MCF 10A (cell line): ENCODE results near the gene TRAPPC12. TPM values are rescaled to one million over a fixed set of nuclear protein-coding genes. Genes with fewer than 3 reads are reported as not detected.
"Not testable (repeated sequence)": the region's sequence is repeated elsewhere in the genome, so short reads cannot be mapped to it uniquely, and the experiment has no call there.

Source experiments
- BruUV-seq: library from RNA; stranded (reverse); fragments of 400-500 nt; replicated peaks from 2 replicates; lab custom pipeline; 2021; lab: Mats Ljungman, UMichigan
- CTCF ChIA-PET: fragments of 300-600 bp; sonication (Branson Sonifier 250); formaldehyde crosslinking; extraction: SDS; loops from one replicate; lab custom pipeline; 2021; ENCODE audit warnings: antibody characterized with exemption, inconsistent platforms; lab: Yijun Ruan, JAX
- POLR2A ChIA-PET: fragments of 300-600, 350-650 bp; sonication (Branson Sonifier 250); formaldehyde crosslinking; extraction: SDS; loops from one replicate; lab custom pipeline; 2020; ENCODE audit warnings: antibody characterized with exemption, inconsistent platforms; lab: Yijun Ruan, JAX
- DNase-seq: peaks from one replicate; pipeline ENCODE4 v3.0.0-alpha.2; 2018; ENCODE audit not compliant: unreplicated experiment
- H3K27ac Mint-ChIP-seq: one replicate; pipeline ENCODE4 v1.8.0; 2022; ENCODE audit warnings: mild to moderate bottlenecking, low read depth, mixed read lengths; ENCODE audit not compliant: unreplicated experiment
- H3K27me3 Mint-ChIP-seq: one replicate; pipeline ENCODE4 v1.8.0; 2022; ENCODE audit warnings: mixed read lengths; ENCODE audit not compliant: insufficient read depth, unreplicated experiment
- H3K36me3 Mint-ChIP-seq: one replicate; pipeline ENCODE4 v1.8.0; 2022; ENCODE audit warnings: mild to moderate bottlenecking, moderate library complexity, mixed read lengths; ENCODE audit not compliant: insufficient read depth, unreplicated experiment
- H3K4me1 Mint-ChIP-seq: one replicate; pipeline ENCODE4 v1.8.0; 2022; ENCODE audit warnings: mixed read lengths; ENCODE audit not compliant: insufficient read depth, unreplicated experiment
- H3K4me3 Mint-ChIP-seq: one replicate; pipeline ENCODE4 v1.8.0; 2022; ENCODE audit warnings: mild to moderate bottlenecking, moderate library complexity, mixed read lengths; ENCODE audit not compliant: unreplicated experiment
- H3K9me3 Mint-ChIP-seq: one replicate; pipeline ENCODE4 v1.8.0; 2022; ENCODE audit warnings: mixed read lengths; ENCODE audit not compliant: unreplicated experiment
- CTCF ChIP-seq: fragments of 200-600 bp; IDR thresholded peaks from one replicate; pipeline ENCODE4 v1.8.0; 2022; ENCODE audit warnings: antibody characterized with exemption, mild to moderate bottlenecking; ENCODE audit not compliant: unreplicated experiment
- intact Hi-C: fragments of 100-400 bp; cut with micrococcal nuclease; formaldehyde crosslinking; loops from 2 replicates; pipeline ENCODE4 v1.14.1; 2022
- total RNA-seq: library from RNA; stranded (reverse); gene quantifications from 2 replicates; pipeline ENCODE4 v1.2.3, GENCODE V29; 2022

The TRAPPC12 gene
- total RNA-seq, 1 experiment from 2014 or later: 84.4 TPM

DNA sequence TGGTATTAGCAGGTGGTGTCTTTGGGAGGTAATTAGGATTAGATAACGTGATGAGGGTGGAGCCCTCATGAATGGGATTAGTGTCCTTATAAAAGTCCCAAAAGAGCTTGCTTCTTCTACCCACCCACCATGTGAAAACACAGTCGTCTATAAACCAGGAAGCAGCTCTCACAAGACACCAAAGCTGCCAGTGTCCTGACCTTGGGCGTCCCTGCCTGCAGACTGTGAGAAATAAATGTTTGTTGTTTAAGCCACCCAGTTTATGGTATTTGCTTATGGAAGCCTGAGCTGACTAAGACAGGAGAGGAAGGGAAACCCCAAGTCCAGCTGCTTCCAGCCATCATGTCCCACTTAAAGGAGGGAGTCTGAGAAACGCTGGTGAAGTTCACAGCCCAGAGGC is 126.3 kb downstream of the TRAPPC12 start:
- Mint-ChIP-seq H3K9me3 (no peaks in the 10 kb centered on the region), H3K4me3 (no peak overlapping the region), H3K4me1 (no peaks in the 10 kb centered on the region), H3K27ac (no peak overlapping the region), H3K27me3 (no peaks in the 10 kb centered on the region), H3K36me3 (peaks cover 93% of the 10 kb centered on the region)
- intact Hi-C loops: no loop called here
- DNase-seq: no peak
- TF ChIP-seq CTCF: no peak
- ChIA-PET POLR2A (interaction anchor here (1.3 kb wide), 2 partner anchors 13 to 35 kb away, joined by 5 to 6 read pairs; no protein-coding TSS in a partner anchor), CTCF (interaction anchor here (0.8 to 1.2 kb wide), 3 partner anchors 32 to 148 kb away, joined by 3 to 4 read pairs (median 3); no protein-coding TSS in a partner anchor)
- no TSS peak for BruUV-seq

DNA sequence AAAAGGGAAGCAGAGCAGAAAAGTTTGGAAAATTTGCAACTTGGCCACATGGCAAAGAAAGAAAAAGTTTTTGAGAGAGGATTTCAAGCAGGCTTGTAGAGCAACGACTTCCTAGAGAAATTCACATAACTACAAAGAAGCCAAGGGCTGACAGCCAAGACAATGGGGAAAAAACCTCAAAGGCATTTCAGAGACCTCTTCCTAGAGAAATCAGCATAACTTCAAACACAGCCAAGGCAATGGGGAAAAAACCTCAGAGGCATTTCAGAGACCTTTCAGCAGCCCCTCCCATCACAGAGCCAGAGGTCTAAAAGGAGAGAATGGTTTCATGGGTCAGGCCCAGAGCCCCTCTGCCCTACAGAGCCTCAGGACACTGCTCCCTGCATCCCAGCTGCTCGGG is 132.6 kb downstream of the TRAPPC12 start:
- H3K27me3 Mint-ChIP-seq: no peaks in the 10 kb centered on the region
- DNase-seq: no peak
- ChIA-PET POLR2A (no interaction called here), CTCF (interaction anchor here (0.6 kb wide), 1 partner anchor 90 kb away, joined by 3 read pairs; no protein-coding TSS in a partner anchor)
- intact Hi-C loops: no loop called here
- no peak overlapping the region for H3K4me3 Mint-ChIP-seq
- no TSS peak for BruUV-seq
- H3K36me3 Mint-ChIP-seq: peaks cover 91% of the 10 kb centered on the region
- no peaks in the 10 kb centered on the region for H3K9me3 Mint-ChIP-seq
- H3K4me1 Mint-ChIP-seq: peaks cover 6% of the 10 kb centered on the region
- no peak for TF ChIP-seq CTCF
- H3K27ac Mint-ChIP-seq: no peak overlapping the region

- Mint-ChIP-seq H3K4me3 (no peak overlapping the region), H3K36me3 (peaks cover 80% of the 10 kb centered on the region), H3K4me1 (peaks cover 11% of the 10 kb centered on the region), H3K9me3 (no peaks in the 10 kb centered on the region), H3K27me3 (no peaks in the 10 kb centered on the region), H3K27ac (no peak overlapping the region)
- intact Hi-C loops: no loop called here
- no peak for TF ChIP-seq CTCF
- POLR2A ChIA-PET: no interaction called here
- no peak for DNase-seq
- BruUV-seq: no TSS peak
- CTCF ChIA-PET: no interaction called here
Measured at GRCh38 chr2:3513026-3513810, 133.7 kb downstream of the TRAPPC12 start.

DNA sequence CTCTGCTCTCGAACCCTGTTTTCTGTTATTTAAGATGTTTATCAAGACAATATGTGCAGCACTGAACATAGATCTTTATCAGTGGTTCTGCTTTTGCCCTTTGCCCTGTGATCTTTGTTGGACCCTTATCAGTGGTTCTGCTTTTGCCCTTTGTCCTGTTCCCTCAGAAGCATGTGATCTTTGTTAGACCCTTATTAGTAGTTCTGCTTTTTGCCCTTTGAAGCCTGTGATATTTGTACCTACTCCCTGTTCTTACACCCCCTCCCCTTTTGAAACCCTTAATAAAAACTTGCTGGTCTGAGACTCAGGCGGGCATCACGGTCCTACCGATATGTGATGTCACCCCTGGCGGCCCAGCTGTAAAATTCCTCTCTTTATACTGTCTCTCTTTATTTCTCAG is 135.9 kb downstream of the TRAPPC12 start:
- H3K27ac Mint-ChIP-seq, H3K27me3 Mint-ChIP-seq, intact Hi-C loops, H3K9me3 Mint-ChIP-seq, DNase-seq, CTCF ChIA-PET, H3K4me3 Mint-ChIP-seq, BruUV-seq, POLR2A ChIA-PET: not testable (repeated sequence)
- Mint-ChIP-seq H3K36me3 (peaks cover 57% of the 10 kb centered on the region), H3K4me1 (peaks cover 19% of the 10 kb centered on the region)
